Measurements from ENCODE around the gene RGS14. TPM values are rescaled to one million over a fixed set of nuclear protein-coding genes. Genes with fewer than 3 reads are reported as not detected.

Gene RGS14
- total and polyA plus RNA-seq, 3 donors from 2014 or later: 25.3 to 40.5 (median 39.2) TPM

DNA sequence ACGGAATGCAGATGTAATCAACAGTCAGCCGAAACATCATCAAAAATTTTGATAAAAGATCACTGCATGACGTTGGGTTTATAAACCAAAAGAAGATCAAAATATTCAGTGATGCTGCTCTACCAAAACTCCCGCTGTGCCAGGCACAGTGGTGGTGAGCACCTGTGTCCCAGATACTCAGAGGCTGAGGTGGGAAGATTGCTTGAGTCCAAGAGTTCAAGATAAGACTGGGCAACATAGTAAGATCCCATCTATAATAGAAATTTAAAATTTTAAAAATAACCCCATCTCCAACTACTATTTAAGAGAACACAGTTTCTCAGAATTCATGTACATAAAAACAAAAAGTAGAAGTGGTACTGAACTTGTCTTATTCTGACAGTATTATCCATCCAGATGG is 10.0 kb upstream of the RGS14 start:
- Histone ChIP-seq H3K36me3 (ENCODE audit: low read depth, missing control alignments) (no peaks in the 10 kb centered on the region), H3K27ac (no peak overlapping the region), H3K27me3 (no peaks in the 10 kb centered on the region), H3K4me1 (peaks cover 16% of the 10 kb centered on the region), H3K4me3 (no peak overlapping the region), H3K9me3 (no peaks in the 10 kb centered on the region)
- TF ChIP-seq, protein P1, sequence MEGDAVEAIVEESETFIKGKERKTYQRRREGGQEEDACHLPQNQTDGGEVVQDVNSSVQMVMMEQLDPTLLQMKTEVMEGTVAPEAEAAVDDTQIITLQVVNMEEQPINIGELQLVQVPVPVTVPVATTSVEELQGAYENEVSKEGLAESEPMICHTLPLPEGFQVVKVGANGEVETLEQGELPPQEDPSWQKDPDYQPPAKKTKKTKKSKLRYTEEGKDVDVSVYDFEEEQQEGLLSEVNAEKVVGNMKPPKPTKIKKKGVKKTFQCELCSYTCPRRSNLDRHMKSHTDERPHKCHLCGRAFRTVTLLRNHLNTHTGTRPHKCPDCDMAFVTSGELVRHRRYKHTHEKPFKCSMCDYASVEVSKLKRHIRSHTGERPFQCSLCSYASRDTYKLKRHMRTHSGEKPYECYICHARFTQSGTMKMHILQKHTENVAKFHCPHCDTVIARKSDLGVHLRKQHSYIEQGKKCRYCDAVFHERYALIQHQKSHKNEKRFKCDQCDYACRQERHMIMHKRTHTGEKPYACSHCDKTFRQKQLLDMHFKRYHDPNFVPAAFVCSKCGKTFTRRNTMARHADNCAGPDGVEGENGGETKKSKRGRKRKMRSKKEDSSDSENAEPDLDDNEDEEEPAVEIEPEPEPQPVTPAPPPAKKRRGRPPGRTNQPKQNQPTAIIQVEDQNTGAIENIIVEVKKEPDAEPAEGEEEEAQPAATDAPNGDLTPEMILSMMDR (IDR thresholded peaks at IDR 0.05): no peak
- no peak for TF ChIP-seq POLR2A (IDR thresholded peaks at IDR 0.05)
- no peak for DNase-seq
- intact Hi-C loops (cut with DNase I; ENCODE audit: low total_unique reads): no loop called here
- 90 to 91% methylated on average over 4 of the region's 4 CpGs for WGBS, 2 donors

DNA sequence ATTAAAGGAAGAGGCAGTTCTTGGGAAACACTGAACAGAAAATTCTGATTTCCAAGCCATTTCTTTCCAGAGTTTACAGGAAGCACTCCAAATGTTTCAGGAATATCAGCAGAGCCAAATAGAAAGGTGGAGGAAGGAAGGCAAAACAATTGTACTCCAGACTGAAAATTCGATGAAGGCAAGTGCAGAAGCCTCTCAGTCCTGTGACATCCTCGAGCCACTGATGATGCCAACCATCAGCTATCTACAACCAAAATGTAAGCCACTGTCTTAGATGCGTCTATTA is 8.4 kb upstream of the RGS14 start:
- Histone ChIP-seq H3K4me1 (peaks cover 16% of the 10 kb centered on the region), H3K27ac (no peak overlapping the region), H3K9me3 (no peaks in the 10 kb centered on the region), H3K36me3 (ENCODE audit: low read depth, missing control alignments) (no peaks in the 10 kb centered on the region), H3K27me3 (no peaks in the 10 kb centered on the region), H3K4me3 (no peak overlapping the region)
- intact Hi-C loops (cut with DNase I; ENCODE audit: low total_unique reads): no loop called here
- no peak for DNase-seq
- TF ChIP-seq, protein P1 (IDR thresholded peaks at IDR 0.05): no peak
- no peak for TF ChIP-seq POLR2A (IDR thresholded peaks at IDR 0.05)
- 64 to 70% methylated on average over 3 of the region's 3 CpGs for WGBS, 2 donors

DNA sequence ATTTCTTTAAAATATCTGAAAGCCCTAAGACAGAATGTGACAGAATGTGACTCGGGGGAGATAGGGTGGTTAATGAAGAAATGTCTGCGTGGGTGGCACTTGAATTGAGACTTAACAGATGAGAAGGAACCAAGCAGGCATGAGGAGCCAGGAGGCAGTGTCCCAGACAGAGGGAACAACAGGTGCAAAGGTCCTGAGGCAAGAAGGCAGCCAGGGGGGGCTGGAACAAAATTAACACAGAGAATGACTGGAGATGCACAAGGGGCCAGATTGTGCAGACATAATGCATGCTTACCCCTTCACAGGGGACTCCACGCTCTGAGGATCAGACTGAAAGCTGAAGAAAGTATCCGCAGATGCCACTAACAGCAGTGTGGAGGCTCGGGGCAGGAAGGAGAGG is 8.0 kb upstream of the RGS14 start:
- intact Hi-C loops (cut with DNase I; ENCODE audit: low total_unique reads): no loop called here
- H3K9me3 ChIP-seq: no peaks in the 10 kb centered on the region
- TF ChIP-seq POLR2A (IDR thresholded peaks at IDR 0.05): no peak
- TF ChIP-seq, protein P1 (IDR thresholded peaks at IDR 0.05): no peak
- no peaks in the 10 kb centered on the region for H3K27me3 ChIP-seq
- no peak overlapping the region for H3K4me3 ChIP-seq
- DNase-seq: no peak
- H3K27ac ChIP-seq: no peak overlapping the region
- 63 to 77% methylated on average over 5 of the region's 5 CpGs for WGBS, 2 donors
- H3K4me1 ChIP-seq: peaks cover 16% of the 10 kb centered on the region
- H3K36me3 ChIP-seq (ENCODE audit: low read depth, missing control alignments): no peaks in the 10 kb centered on the region

DNA sequence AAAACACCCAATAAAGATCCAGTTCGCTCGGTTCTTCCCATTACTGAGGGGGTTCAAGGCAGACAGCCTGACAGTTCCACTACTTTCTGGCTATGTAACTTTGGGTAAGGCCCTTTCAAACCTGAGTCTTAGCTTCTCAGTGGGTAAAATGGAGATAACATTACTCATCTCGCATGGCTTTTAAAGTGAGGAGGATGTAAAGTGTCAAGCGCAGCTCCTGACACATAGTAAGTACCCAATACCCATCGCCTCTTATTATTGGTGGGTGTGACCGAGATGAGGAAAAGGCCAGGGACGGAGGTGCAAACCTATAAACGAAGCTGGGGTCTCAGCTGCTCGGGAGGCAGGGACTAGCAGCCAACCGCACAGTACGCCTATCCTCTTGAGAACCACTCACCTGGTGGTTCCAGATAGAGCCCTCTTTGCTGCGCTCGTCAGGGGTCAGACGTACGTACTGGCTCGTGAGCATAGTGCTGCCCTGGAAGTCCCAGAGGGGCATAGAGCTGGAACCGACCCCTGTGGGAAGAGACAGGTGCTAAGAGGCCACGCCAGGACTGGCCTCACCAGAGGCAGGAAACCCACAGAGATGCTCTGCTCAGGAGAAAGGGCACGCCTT is 6.8 kb upstream of the RGS14 start:
- WGBS, 2 donors: 9 to 14% methylated on average over 19 of the region's 19 CpGs
- intact Hi-C loops (cut with DNase I; ENCODE audit: low total_unique reads): no loop called here
- H3K27me3 ChIP-seq: no peaks in the 10 kb centered on the region
- no peaks in the 10 kb centered on the region for H3K9me3 ChIP-seq
- peak overlapping the region; percentile 85 to 93 for H3K27ac ChIP-seq
- no peaks in the 10 kb centered on the region for H3K36me3 ChIP-seq (ENCODE audit: low read depth, missing control alignments)
- peak overlapping the region; percentile 70 to 86 for H3K4me3 ChIP-seq
- no peak for DNase-seq
- peaks cover 16% of the 10 kb centered on the region for H3K4me1 ChIP-seq
- TF ChIP-seq, protein P1 (IDR thresholded peaks at IDR 0.05): no peak
- TF ChIP-seq POLR2A (IDR thresholded peaks at IDR 0.05): no peak

All from testis (tissue), 3 donors.